Fibroblast of skin of abdomen (primary cell): ENCODE measurements around the gene WDR45B.
"Not testable (repeated sequence)": the region's sequence is repeated elsewhere in the genome, so short reads cannot be mapped to it uniquely, and the experiment has no call there.

Source experiments
- DNase-seq: peaks from one replicate; pipeline ENCODE4 v3.0.0-alpha.2; 2013

Gene WDR45B

DNA sequence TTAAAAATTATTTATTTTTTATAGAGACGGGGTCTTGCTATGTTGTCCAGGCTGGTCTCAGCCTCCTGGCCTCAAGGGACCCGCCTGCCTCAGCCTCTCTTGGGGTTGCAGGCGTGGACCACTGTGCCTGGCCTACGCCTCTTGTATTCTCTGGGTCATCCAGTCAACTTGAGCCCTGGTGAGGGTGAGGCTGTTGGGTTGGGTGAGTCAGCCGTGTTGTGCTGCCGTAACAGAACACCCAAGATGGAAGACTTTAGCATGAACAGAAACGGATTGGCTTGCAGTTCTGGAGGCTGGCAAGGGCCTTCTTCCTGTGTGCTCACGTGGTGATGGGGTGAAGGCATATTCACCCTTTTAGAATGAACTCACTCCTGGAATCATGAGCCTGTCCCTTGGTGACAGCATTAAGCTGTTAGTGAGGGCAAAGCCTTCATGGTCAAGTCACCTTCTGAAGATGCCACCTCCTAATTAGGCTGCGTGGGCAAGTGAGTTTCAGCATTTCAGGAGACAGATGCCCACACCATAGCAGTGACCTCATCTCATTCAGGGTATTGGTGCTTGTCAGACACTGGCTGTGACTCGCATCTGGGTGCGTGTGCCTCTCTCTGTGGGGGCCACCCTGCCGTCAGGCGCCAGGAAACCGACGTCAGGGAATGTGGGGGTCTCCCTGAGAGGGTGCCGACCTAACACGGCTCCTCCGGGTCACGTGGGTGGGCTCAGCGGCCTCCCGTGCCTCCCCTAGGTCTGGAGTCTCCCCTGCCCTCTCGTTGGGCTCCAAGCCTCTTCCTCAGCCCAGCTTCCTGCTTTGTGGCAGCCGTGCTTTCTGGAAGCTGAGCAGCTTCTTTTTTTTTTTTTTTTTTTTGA lies 49.8 kb downstream of the WDR45B start:
- peak; percentile 24 for DNase-seq

- no peak for DNase-seq
Observed at GRCh38 chr17:82596837-82597672, 51.2 kb downstream of the WDR45B start.

GRCh38 chr17:82596296-82596695 lies 51.9 kb downstream of the WDR45B start:
- no peak for DNase-seq

GRCh38 chr17:82595893-82596292 lies 52.4 kb downstream of the WDR45B start:
- DNase-seq = no peak

- DNase-seq = no peak
Observed at GRCh38 chr17:82594571-82594970, 53.7 kb downstream of the WDR45B start.

DNA sequence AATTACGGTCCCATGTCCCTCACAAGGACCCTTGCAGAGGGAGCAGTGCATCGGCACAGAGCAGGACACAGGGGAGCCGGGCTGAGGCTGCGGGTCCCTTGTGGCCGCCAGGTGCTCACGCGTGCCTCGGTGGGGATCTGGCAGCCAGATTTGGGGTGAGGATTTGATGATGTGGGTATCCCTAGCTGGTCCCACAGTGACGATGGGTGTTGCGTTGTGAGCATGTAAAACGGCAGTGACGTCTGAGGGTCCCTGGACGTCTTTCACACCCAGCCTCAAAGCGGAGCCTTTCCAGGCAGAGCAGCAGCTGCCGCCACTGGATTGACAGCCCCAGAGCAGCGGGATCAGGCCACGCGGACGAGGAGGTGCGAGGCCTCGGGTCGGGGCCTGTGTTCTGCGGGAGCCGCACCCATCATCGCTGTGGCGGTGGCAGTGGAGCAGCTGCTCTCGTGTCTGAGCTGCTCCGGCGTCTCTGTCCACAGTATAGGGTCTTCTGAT lies 54.6 kb downstream of the WDR45B start:
- no peak for DNase-seq

- peak; percentile 79 for DNase-seq
Observed at GRCh38 chr17:82592767-82593589, 55.3 kb downstream of the WDR45B start.

DNA sequence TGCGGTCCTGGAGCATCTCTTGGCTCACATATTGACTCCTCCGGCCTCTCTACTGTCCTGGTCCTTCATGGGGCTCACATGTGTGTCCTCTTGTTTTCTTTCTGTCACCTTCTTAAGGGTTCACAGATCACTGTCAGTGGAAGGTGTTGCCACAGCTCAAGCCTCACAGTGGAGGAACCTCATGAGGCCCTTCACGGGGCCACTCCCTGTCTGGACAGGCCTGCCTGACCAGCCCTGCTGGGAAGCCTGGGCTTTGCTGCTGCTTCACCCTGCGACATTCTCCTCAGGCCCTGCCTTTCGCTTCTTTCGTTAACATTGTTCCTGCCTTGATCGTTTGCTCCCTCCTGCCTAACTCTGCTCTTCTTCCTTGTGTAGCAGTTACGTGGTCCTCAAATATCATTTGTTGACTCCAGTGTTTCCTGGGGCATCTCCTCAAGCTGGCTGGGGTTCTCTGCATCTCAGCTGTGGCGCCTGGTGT lies 55.9 kb downstream of the WDR45B start:
- DNase-seq = no peak

DNA sequence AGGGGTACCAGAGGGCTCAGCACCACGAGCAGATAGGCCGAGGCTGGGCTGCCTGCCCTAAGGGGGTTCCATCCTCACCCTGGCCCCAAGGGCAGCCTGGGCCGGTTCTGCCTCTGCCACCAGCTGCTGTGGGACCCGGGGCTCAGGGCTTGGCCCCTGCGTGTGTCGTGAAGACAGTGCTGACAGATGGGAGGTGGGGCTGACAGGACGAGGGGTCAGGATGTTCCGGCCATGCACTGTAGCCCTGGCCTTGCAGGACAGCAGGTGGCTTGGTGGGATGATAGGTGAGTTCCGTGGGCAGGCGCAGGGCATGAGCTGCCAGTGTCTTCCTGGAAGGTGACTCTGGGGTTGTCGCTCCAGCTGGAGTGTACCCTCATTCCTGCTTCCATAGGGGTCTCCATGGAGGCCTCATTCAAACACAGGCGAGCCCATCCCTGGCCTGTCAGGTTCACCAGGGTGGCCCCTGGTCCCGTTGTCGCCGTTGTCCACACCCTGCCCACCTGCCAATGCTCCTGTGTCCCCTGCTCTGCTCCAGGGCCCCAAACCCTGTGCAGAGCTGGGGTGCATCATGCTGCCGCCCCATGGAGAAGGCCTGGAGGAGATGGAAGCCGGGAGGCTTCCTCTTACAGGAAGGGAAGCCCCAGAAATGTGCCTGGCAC lies 57.2 kb downstream of the WDR45B start:
- DNase-seq = no peak

DNA sequence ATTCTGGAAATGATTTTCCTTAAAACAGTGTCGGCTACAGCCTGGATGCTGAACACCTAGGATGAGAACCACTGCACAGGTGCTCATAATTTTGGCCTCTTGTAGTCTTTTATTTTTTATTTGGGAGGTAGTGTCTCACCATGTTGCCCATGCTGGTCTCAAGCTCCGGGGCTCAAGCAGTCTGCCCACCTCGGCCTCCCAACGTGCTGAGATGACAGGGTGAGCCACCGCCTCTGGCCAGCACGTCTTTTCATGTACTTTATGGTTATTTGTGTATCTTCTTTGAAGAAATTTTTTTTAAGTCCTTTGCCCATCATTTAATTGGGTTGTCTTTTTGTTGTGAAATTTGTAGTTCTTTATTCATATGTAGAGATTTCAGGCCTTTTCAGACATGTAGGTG lies 58.0 kb downstream of the WDR45B start:
- DNase-seq = no peak

GRCh38 chr17:82589851-82590180 lies 58.4 kb downstream of the WDR45B start:
- DNase-seq = no peak

GRCh38 chr17:82588266-82589175 lies 59.7 kb downstream of the WDR45B start:
- DNase-seq = no peak

DNA sequence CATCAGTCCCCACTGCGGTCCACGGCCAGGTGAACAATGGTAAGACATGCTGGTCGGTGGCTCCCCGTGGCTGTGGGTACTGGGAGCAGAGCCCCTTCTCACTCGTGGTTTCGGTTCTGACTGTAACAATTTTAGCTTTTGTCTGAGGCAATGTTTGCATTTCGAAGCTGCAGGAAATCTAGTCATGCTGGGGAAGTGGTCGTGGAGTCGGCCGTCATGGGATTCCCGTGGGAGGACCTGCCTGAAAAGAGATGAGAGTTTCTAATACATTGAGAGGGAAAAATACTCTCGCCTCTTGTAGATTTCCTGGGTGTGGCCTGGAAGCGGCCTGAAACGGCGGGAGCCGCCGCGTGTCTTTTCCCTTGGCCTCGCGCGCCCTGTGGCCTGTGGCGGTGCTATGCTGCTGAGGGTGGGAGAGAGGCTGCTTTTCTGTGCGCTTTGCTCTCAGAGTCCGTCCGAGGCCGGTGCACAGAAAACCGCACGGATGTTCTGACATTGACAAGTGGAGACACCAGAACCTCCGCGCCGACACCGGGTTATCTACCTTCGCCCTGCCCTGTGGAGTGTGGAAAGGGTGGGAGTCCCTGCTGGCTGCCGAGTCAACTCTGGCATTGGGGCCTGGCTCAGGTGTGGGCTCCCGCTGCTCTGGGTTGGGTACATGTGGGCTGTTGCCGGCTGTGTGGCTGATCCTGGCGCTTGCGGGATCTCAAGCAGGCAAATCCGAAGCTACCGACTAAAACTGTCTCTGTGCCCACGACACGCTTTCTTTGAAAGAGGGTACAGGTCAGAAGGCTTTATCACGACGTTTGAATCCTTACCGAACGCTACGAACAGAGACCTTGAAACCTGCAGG lies 60.8 kb downstream of the WDR45B start:
- DNase-seq = no peak

GRCh38 chr17:82586576-82587233 lies 61.5 kb downstream of the WDR45B start:
- DNase-seq = no peak

DNA sequence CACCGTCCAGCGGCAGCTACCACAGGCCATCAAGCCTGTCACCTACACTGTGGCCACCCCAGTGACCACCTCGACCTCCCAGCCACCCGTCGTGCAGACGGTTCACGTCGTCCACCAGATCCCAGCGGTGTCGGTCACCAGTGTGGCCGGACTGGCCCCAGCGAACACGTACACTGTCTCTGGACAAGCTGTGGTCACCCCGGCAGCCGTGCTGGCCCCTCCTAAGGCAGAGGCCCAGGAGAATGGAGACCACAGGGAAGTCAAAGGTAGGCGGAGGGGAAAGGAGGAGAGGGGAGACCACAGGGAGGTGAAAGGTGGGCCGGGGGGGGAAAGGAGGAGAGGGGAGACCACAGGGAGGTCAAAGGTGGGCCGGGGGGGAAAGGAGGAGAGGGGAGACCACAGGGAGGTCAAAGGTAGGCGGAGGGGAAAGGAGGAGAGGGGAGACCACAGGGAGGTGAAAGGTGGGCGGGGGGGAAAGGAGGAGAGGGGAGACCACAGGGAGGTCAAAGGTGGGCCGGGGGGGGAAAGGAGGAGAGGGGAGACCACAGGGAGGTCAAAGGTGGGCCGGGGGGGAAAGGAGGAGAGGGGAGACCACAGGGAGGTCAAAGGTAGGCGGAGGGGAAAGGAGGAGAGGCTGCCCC lies 62.2 kb downstream of the WDR45B start:
- DNase-seq = not testable (repeated sequence)

DNA sequence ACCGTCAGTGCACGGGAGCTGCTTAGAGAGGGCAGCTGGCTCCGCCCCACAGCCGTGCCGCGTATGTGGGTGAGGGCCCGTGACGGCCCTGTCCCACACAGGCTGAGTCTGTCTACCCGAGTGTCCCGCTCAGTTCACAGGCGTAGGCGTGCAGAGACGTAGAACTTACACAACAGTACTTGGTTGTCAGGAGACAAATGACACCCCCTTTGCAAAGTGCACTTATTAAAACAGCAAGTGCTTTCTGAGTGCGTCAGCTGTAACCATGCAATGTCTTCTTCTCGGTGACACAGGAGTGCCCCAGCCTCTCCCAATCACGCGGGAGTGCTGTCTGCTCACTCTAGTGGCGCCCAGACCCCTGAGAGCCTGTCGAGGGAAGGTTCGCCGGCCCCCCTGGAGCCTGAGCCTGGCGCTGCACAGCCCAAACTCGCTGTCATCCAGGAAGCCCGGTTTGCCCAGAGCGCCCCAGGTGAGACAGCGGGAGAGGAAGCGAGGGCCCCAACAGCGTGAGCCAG lies 64.5 kb downstream of the WDR45B start:
- DNase-seq = no peak

GRCh38 chr17:82582709-82583108 lies 65.5 kb downstream of the WDR45B start:
- no peak for DNase-seq

DNA sequence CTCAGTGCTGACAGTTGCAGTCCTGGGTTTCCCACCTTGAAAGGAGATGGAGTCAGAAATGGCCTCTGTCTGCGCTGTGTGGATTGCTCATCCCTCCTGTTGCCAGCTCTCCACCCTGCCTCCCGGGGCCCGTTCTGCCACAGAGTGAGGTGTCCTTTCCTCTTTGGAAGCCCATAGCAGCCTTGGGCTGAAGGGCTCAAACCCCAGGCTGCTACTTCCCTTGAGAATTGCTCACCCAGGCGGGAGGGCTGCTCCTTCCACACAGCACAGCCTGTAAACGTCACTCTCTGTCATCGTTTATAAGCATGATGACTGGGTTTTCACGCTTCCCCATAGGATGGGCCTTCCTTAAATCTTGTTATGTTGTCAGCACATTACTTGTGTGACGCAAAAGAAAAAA lies 66.0 kb downstream of the WDR45B start:
- DNase-seq = peak; percentile 24

GRCh38 chr17:82579969-82580368 lies 68.3 kb downstream of the WDR45B start:
- DNase-seq = not testable (repeated sequence)
